H1 (cell line): ENCODE results near the gene MGAT5B.

Source experiments
- CHD1 ChIP-seq: IDR thresholded peaks from 2 replicates; pipeline ENCODE4 v1.6.1; 2012; ENCODE audit warnings: low read depth, low read length, improper control_type of control experiment
- TAF1 ChIP-seq: IDR thresholded peaks from 2 replicates; pipeline ENCODE4 v1.6.1; 2011; ENCODE audit warnings: mild to moderate bottlenecking, low read depth, low read length
- TF ChIP-seq, protein P1 (sequence below), 3 experiments: IDR thresholded peaks; 1 replicate in 2 of 3; 2 replicates in 1 of 3; pipeline versions ENCODE4 v1.5.1 to v1.6.1; 2011; ENCODE audit warnings: low read length in 3 of 3, mild to moderate bottlenecking in 3 of 3, inconsistent platforms in 2 of 3, low read depth in 1 of 3, moderate library complexity in 1 of 3; ENCODE audit not compliant: insufficient read depth in 1 of 3; ENCODE audit errors: control extremely low read depth in 1 of 3

DNA sequence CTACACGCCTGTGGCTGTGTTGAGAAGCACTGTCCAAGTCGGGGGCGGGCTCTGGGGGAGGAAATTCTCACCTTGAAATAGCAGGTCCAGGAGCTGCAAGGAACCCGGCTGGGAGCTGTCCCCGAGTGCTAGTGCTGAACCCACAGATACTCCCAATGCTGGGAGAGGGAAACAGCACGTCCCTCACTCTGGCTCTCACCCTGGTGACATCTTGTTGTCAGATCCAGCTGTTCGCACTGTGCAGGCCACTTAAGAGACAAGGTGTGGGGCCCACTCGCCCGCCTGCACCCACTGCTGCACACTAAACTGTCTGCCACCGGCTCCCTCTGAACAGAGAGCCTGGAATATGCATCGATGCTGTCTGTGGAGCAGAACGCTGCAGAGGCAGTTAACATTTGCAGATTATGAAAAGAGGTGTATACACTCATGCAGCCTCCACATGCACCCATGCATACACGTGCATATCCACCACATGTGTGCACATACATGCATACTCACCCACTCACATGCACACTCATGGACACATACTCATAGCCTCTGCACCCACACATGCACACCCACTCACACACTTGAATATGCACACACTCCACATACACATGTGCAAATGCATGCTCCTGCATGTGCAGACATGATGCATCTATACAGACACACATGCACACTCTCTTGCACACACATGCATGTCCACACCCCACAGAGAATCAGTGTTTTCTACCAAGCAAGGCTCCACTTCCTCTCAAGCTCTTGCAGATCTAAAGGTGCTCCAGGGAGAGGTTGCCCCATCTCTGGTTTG, 42.0 kb downstream of the MGAT5B start:
- TF ChIP-seq, protein P1, sequence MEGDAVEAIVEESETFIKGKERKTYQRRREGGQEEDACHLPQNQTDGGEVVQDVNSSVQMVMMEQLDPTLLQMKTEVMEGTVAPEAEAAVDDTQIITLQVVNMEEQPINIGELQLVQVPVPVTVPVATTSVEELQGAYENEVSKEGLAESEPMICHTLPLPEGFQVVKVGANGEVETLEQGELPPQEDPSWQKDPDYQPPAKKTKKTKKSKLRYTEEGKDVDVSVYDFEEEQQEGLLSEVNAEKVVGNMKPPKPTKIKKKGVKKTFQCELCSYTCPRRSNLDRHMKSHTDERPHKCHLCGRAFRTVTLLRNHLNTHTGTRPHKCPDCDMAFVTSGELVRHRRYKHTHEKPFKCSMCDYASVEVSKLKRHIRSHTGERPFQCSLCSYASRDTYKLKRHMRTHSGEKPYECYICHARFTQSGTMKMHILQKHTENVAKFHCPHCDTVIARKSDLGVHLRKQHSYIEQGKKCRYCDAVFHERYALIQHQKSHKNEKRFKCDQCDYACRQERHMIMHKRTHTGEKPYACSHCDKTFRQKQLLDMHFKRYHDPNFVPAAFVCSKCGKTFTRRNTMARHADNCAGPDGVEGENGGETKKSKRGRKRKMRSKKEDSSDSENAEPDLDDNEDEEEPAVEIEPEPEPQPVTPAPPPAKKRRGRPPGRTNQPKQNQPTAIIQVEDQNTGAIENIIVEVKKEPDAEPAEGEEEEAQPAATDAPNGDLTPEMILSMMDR (IDR thresholded peaks at IDR 0.05; ENCODE audit: control extremely low read depth in 1 of 3, insufficient read depth in 1 of 3, low read depth in 1 of 3, low read length in 3 of 3): no peak
- TF ChIP-seq TAF1 (no peak), CHD1 (no peak)
